ENCODE results near the gene SNAPC4. TPM values are rescaled to one million over a fixed set of nuclear protein-coding genes. Genes with fewer than 3 reads are reported as not detected.

Gene SNAPC4, protein sequence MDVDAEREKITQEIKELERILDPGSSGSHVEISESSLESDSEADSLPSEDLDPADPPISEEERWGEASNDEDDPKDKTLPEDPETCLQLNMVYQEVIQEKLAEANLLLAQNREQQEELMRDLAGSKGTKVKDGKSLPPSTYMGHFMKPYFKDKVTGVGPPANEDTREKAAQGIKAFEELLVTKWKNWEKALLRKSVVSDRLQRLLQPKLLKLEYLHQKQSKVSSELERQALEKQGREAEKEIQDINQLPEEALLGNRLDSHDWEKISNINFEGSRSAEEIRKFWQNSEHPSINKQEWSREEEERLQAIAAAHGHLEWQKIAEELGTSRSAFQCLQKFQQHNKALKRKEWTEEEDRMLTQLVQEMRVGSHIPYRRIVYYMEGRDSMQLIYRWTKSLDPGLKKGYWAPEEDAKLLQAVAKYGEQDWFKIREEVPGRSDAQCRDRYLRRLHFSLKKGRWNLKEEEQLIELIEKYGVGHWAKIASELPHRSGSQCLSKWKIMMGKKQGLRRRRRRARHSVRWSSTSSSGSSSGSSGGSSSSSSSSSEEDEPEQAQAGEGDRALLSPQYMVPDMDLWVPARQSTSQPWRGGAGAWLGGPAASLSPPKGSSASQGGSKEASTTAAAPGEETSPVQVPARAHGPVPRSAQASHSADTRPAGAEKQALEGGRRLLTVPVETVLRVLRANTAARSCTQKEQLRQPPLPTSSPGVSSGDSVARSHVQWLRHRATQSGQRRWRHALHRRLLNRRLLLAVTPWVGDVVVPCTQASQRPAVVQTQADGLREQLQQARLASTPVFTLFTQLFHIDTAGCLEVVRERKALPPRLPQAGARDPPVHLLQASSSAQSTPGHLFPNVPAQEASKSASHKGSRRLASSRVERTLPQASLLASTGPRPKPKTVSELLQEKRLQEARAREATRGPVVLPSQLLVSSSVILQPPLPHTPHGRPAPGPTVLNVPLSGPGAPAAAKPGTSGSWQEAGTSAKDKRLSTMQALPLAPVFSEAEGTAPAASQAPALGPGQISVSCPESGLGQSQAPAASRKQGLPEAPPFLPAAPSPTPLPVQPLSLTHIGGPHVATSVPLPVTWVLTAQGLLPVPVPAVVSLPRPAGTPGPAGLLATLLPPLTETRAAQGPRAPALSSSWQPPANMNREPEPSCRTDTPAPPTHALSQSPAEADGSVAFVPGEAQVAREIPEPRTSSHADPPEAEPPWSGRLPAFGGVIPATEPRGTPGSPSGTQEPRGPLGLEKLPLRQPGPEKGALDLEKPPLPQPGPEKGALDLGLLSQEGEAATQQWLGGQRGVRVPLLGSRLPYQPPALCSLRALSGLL (N-terminal part only)
- total RNA-seq (2014; rRNA removed) (7.5 and 7.8 TPM in 2 replicates), Bru-seq, nascent RNA (percentile 56 among the genes with signal in this experiment), BruChase-seq, experiment 1, labeled RNA remaining after a 6-hour chase (percentile 76 among the genes with signal in this experiment), BruChase-seq, experiment 2, labeled RNA remaining after a 2-hour chase (percentile 66 among the genes with signal in this experiment)
- long read RNA-seq, partial matches to known transcripts, result 12 of 25 reads
- long read RNA-seq, other reads (novel, unspliced or antisense), result 13 of 25 reads

DNA sequence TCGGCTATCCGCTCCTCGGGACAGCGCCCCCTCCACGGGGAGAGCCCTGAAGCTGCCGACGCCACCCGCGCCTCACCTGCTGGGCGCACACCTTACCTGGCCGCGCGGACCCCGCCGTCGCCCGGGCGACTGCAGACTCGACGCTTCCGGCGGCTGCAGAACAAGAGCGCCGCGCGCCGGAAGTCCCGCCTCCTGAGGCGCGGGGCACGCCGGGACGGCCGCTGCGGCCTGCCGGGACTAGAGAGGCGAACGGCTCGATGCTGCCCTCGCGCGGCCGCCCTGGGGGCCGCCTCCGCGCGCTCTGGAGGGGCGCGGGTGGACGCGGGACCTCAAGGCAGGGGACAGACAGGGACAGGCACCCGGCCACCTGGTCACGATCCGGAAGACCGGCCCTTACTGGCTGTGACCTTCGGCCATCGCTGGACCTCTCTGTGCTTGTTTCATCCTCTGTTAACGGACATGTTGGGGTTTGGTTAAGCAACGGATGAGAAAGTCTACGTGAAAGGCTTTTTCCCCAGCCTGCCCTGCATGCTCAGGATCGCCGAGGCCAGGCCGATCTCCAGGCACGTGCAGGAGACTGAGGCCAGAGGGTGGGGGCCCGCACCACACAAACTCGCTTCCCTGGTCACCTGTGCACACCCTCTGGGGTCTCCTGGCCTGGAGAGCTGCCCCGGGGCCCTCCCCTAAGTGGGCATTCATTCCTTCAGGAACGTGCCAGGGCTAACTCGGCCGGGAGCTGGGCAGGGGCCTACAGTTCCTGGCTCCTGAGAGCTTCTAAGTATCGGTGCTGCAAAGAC, at the start of gene SNAPC4:
Gene SNAPC4, minus strand, starts transcription at position 133 of the 797 bp plus-strand sequence. CDS start 1,742 bp downstream, outside the sequence.
- Histone ChIP-seq H3F3A (ENCODE audit: low read length, unreplicated experiment) (no peaks in the 10 kb centered on the region), H2AFZ (ENCODE audit: low read length) (peak within 1 kb of the TSS; percentile 69), H3K9me2 (replicated peaks; ENCODE audit: low read length) (no peaks in the 10 kb centered on the region), H3K4me1 (ENCODE audit: insufficient read depth, low read length) (peaks cover 12% of the 10 kb centered on the region), H3K27ac (ENCODE audit: low read length) (no peak within 1 kb of the TSS; the same call in 1 of the 2 replicates), H3K36me3 (ENCODE audit: low read depth, low read length) (peaks cover 3% of the 10 kb centered on the region; the same call in 1 of the 2 replicates), H3K4me3 (ENCODE audit: low read length) (peak within 1 kb of the TSS; percentile 91), H3K79me2 (ENCODE audit: low read length) (peaks cover 23% of the 10 kb centered on the region), H3K9ac (ENCODE audit: low read length) (peak within 1 kb of the TSS; percentile 82), H3K4me2 (ENCODE audit: low read length) (peak within 1 kb of the TSS; percentile 94), H4K20me1 (ENCODE audit: low read length) (no peaks in the 10 kb centered on the region), H3K9me3 (ENCODE audit: low read length) (no peaks in the 10 kb centered on the region), H3K27me3 (ENCODE audit: low read length) (no peaks in the 10 kb centered on the region)
- intact Hi-C loops (cut with micrococcal nuclease), result loop anchor here (2.0 kb wide), 1 partner anchor 61 kb away; no protein-coding TSS in a partner anchor
- ATAC-seq (peak; percentile 90), DNase-seq (peak; percentile 85)
- ChIA-PET CTCF (no interaction called here), POLR2A (ENCODE audit: unreplicated experiment) (no interaction called here)
- BruUV-seq (replicated peaks), result no TSS peak
- TF ChIP-seq EZH2phosphoT487 (IDR thresholded peaks at IDR 0.05; ENCODE audit: borderline replicate concordance, low read length), result no peak
- TF ChIP-seq, protein P1, sequence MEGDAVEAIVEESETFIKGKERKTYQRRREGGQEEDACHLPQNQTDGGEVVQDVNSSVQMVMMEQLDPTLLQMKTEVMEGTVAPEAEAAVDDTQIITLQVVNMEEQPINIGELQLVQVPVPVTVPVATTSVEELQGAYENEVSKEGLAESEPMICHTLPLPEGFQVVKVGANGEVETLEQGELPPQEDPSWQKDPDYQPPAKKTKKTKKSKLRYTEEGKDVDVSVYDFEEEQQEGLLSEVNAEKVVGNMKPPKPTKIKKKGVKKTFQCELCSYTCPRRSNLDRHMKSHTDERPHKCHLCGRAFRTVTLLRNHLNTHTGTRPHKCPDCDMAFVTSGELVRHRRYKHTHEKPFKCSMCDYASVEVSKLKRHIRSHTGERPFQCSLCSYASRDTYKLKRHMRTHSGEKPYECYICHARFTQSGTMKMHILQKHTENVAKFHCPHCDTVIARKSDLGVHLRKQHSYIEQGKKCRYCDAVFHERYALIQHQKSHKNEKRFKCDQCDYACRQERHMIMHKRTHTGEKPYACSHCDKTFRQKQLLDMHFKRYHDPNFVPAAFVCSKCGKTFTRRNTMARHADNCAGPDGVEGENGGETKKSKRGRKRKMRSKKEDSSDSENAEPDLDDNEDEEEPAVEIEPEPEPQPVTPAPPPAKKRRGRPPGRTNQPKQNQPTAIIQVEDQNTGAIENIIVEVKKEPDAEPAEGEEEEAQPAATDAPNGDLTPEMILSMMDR (conservative IDR thresholded peaks at IDR 0.05; ENCODE audit: low read depth, low read length), result peak; percentile 73

DNA sequence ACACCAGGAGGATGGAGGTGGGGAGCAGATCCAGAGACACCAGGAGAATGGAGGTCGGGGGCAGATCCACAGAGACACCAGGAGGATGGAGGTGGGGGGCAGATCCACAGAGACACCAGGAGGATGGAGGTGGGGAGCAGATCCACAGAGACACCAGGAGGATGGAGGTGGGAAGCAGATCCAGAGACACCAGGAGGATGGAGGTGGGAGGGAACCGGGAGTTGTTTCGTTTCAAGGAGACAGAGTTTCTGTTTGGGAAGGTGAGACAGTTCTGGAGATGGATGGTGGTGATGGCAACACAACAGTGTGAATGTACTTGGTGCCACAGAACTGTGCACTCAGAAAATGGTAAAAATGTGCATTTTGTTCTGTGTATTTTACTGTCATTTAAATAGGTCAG, 48.7 kb upstream of the SNAPC4 start:
- no peak overlapping the region for H3K4me2 ChIP-seq (ENCODE audit: low read length)

More for the DNA sequence above, 48.7 kb upstream of the SNAPC4 start:
- no peak overlapping the region for H3K27ac ChIP-seq (ENCODE audit: low read length)
- ATAC-seq (no peak), DNase-seq (no peak)
- no peak overlapping the region for H2AFZ ChIP-seq (ENCODE audit: low read length)
- H3K79me2 ChIP-seq (ENCODE audit: low read length), result no peaks in the 10 kb centered on the region
- H3K9me2 ChIP-seq (replicated peaks; ENCODE audit: low read length), result no peaks in the 10 kb centered on the region
- POLR2A ChIA-PET (ENCODE audit: unreplicated experiment), result interaction anchor here (0.6 kb wide), 1 partner anchor 63 kb away, joined by 4 read pairs; no protein-coding TSS in a partner anchor
- no peak overlapping the region for H3K4me3 ChIP-seq (ENCODE audit: low read length)
- no peaks in the 10 kb centered on the region for H3K9me3 ChIP-seq (ENCODE audit: low read length)
- no peaks in the 10 kb centered on the region for H4K20me1 ChIP-seq (ENCODE audit: low read length)
- H3F3A ChIP-seq (ENCODE audit: low read length, unreplicated experiment), result no peaks in the 10 kb centered on the region
- intact Hi-C loops (cut with micrococcal nuclease), result no loop called here
- H3K9ac ChIP-seq (ENCODE audit: low read length), result no peak overlapping the region
- H3K4me1 ChIP-seq (ENCODE audit: insufficient read depth, low read length), result no peaks in the 10 kb centered on the region
- peaks cover 10% of the 10 kb centered on the region; the same call in 1 of the 2 replicates for H3K36me3 ChIP-seq (ENCODE audit: low read depth, low read length)
- no peaks in the 10 kb centered on the region for H3K27me3 ChIP-seq (ENCODE audit: low read length)
- no TSS peak for BruUV-seq (replicated peaks)
- TF ChIP-seq, protein P1 (conservative IDR thresholded peaks at IDR 0.05; ENCODE audit: low read depth, low read length), result no peak
- no peak for TF ChIP-seq EZH2 (IDR thresholded peaks at IDR 0.05; ENCODE audit: low read length, unreplicated experiment)
- TF ChIP-seq EZH2phosphoT487 (IDR thresholded peaks at IDR 0.05; ENCODE audit: borderline replicate concordance, low read length), result no peak
- CTCF ChIA-PET, result no interaction called here
